ENCODE measurements around the gene RFK.

GRCh38 chr9:76354221-76354620 is 40.0 kb downstream of the RFK start:
- TF ChIP-seq POLR2AphosphoS5 (IDR thresholded peaks at IDR 0.05; ENCODE audit: low read depth, low read length) (no peak), POLR2A (IDR thresholded peaks at IDR 0.05; ENCODE audit: low read depth, low read length) (no peak)

All from GM12892 (cell line).